ENCODE results near the gene PHACTR4.
"Not testable (repeated sequence)": the region's sequence is repeated elsewhere in the genome, so short reads cannot be mapped to it uniquely, and the experiment has no call there.

Gene PHACTR4

DNA sequence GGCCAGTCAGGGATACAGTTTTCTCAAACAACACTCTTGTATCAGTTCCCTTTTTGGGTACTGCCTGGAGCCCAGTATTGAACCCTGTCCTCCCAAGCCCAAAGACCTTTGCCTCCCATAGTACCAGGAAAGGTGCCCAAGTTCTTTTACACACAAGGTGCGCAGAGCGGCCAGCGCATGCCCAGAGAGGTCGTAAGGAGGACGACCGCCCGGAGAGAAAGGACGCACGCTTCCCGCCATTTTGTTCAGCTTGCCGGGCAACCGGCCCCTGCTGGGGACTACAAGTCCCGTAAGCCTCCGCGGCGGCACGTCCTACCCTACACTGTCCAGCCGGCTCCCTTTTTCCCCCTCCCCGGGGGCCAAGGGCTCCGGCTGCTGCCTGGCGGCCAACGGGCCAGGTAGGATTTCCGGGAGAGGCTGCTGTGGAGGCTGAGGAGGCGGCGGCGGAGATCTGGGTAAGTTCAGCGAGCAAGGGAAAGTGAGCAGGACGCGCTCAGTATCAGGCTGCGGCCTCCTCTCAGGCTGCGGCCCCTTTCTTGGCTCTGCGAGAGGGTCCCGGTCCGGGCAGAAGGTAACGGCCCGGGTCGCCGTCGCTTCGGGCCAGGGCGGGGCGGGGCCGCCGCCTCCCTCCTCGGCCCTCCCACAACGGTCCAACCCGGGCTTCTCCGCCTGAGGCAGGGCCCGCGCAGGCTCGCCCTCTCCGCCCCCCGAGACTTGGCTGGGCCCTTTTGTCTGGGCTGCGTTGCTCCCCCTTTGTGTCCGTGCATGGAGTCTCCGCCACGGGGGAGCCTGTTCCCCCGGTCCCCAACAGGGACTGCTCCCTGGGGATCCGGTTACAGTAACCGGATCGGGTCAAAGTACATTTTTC lies at the start of gene PHACTR4:
TSS of gene PHACTR4 (plus strand) at position 370 of the 868 bp plus-strand sequence. CDS start 37,708 bp downstream, outside the sequence.
- peak; percentile 66 to 71 for DNase-seq (ENCODE audit: low read depth in 2 of 2)

DNA sequence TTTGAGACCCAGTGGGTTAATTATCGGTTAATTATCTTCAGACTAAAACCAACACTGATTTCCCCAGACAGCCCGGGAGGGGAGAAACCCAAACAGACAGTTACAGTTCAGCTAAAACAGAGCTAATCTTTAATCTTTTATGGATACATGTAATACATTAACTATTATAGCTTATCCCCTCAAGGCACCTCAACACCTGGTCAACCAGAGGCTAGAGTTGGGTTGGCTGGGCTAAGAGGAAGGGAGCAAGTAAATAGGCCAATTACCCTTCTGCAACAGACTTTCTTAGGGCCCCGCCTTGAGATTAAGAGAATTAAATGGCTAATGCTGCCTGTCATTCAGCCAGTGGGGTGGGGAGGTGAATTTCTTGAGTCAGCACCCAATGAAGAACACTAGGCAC lies 47.3 kb upstream of the PHACTR4 start:
- DNase-seq (ENCODE audit: low read depth in 2 of 2): no peak

DNA sequence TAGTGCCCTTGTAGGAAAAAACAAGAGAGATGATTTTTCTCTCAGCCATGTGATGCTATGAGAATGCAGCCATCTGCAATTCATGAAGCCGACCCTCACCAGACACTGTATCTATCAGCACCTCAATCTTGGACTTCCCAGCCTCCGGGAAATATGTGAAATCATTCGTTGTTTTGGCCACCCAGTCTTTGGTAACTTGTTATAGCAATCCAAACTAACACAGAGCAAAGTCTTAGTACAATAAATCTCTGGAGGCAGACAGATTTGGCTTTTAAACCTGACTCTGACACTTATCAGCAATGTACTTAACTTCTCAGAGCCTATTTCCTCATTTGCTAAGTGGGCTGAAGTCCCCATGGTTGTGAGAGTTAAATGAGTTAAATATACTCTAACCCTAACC lies 45.8 kb upstream of the PHACTR4 start:
- no peak for DNase-seq (ENCODE audit: low read depth in 2 of 2)

GRCh38 chr1:28326515-28326914 lies 43.0 kb upstream of the PHACTR4 start:
- no peak for DNase-seq (ENCODE audit: low read depth in 2 of 2)

- DNase-seq (ENCODE audit: low read depth in 2 of 2): no peak
These were observed 42.6 kb upstream of the PHACTR4 start for GRCh38 chr1:28326984-28327383.

- not testable (repeated sequence) for DNase-seq (ENCODE audit: low read depth in 2 of 2)
These were observed 42.1 kb upstream of the PHACTR4 start for GRCh38 chr1:28327431-28327830.

DNA sequence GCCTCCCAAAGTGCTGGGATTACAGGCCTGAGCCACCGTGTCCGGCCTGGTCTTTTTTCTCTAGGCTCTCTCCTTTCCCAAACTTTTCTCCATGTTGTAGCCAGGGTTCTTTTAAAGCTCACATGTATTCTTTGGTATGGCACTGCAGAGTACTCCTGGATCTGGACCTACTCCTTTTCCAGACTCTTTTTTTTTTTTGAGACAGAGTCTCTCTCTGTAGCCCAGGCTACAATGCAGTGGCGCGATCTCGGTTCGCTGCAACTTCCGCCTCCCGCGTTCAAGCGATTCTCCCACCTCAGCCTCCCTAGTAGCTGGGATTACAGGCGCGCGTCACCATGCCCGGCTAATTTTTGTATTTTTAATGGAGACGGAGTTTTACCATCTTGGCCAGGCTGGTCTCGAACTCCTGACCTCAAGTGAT lies 41.3 kb upstream of the PHACTR4 start:
- no peak for DNase-seq (ENCODE audit: low read depth in 2 of 2)

- DNase-seq (ENCODE audit: low read depth in 2 of 2): no peak
These were observed 40.0 kb upstream of the PHACTR4 start for GRCh38 chr1:28329395-28330153.

DNA sequence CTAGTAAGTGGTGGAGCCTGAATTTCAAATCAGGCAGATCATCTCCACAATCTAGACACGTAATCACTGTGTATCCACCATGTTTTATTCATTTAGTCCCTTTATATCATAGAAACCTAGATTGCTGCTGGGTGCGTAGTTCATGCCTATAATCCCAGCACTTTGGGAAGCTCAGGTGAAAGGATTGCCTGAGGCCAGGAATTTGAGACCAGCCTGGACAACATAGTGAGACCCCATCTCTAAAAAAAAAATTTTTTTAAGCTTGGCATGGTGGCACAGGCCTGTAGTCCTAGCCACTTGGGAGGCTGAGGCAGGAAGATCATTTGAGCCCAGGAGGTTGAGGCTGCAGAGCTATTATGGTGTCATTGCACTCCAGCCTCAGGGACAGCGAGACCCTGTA lies 30.6 kb upstream of the PHACTR4 start:
- no peak for DNase-seq (ENCODE audit: low read depth in 2 of 2)

- DNase-seq (ENCODE audit: low read depth in 2 of 2): no peak
These were observed 30.0 kb upstream of the PHACTR4 start for GRCh38 chr1:28339551-28339950.

GRCh38 chr1:28340221-28340974 lies 29.1 kb upstream of the PHACTR4 start:
- no peak for DNase-seq (ENCODE audit: low read depth in 2 of 2)

GRCh38 chr1:28341591-28341990 lies 27.9 kb upstream of the PHACTR4 start:
- DNase-seq (ENCODE audit: low read depth in 2 of 2): no peak

DNA sequence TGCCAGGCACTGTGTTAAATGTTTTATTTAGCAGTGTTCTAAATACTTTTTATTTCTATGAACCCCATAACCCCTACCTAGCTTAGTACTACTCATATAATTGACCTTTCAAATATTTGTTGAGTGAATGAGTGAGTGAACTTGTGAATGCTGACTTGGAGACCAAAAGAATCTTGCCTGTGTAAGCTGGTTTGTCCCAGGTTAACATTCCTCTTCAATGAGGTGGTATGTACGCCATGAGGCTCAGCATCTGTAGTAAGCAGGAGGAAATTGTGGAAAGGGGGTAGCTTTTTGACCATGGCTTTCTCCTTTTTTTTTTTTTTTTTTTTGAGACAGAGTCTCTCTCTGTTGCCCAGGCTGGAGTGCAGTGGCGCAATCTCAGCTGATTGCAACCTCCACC lies 26.1 kb upstream of the PHACTR4 start:
- DNase-seq (ENCODE audit: low read depth in 2 of 2): no peak

DNA sequence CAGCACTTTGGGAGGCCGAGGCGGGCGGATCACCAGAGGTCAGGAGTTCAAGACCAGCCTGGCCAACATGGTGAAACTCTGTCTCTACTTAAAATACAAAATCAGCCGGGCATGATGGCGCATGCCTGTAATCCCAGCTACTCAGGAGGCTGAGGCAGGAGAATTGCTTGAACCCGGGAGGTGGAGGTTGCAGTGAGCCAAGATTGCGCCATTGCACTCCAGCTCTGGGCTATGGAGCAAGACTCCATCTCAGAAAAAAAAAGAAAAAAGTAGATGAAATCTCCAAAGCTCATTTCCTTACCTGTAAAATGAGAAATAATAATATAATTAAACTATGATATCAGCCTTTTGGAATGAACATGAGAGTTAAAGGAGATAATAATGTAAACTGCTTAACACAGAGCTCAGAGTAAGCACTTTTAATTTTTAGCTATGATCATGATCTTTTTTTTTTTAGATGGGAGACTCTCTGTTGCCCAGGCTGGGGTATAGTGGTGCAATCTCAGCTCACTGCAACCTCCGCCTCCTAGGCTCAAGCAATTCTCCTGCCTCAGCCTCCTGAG lies 16.2 kb upstream of the PHACTR4 start:
- DNase-seq (ENCODE audit: low read depth in 2 of 2): not testable (repeated sequence)

DNA sequence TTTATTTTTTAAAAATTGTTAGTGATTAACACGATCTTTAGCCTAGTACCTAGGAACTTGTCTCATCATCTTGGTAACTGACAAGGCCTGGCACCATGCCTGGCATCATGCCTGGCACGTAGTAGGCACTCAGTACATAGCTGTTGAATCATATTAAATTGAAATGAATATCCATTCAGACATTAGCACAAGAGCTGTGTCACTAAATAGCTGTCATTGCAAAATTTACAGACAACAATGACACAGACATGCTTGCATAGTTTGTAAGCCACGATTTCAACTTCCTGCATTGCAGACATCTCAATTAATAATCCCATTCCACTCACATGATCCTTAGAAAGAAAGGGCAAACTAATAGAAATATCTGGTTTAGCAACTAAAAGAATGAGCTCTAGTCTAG lies 15.4 kb upstream of the PHACTR4 start:
- no peak for DNase-seq (ENCODE audit: low read depth in 2 of 2)

DNA sequence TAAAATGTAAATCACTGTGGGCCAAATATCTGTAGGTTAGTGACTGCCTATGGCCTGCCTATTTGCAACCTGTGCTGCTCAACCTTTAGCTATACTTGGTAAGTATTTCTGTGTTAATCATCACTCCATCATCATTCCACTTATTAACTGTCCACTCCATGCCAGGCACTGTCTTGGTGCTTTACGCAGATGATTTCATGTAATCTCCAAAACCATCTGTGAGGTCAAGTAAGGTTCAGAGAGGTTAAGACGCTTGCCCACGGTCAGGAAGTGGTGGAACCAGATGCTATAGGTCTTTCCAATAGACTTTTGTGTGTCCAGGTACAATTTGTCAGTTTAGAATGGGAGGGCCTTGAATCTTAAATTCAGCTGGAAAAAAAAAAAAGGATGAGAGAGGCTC lies 10.8 kb upstream of the PHACTR4 start:
- DNase-seq (ENCODE audit: low read depth in 2 of 2): no peak

DNA sequence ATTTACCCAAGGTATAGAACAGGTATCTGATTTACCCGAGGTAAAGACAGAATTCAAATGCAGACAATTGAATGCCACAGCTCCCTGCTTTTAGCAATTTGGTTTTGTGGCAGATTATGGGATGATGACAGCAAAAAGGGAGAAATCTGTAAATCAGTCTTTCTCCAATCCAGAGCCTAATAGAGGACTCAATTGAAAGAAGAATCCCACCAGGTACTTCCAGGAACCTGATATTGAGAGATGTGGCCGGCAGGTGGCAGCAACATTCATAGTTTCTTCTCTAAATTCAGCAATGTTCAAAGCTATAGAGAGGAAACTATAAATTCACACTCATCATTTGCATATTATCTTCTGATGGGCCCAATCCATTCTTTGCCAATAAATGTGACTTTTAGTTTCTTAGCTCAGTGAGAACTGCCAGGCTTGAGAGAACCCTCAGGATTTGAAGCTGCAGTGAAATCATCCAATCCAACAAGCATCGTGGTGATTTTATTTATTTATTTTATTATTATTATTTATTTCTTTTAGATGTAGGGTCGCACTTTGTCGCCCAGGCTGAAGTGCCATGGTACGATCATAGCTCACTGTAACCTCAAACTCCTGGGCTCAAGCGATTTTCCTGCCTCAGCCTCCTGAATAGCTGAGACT lies 9.8 kb upstream of the PHACTR4 start:
- no peak for DNase-seq (ENCODE audit: low read depth in 2 of 2)

- DNase-seq (ENCODE audit: low read depth in 2 of 2): no peak
These were observed 4.7 kb upstream of the PHACTR4 start for GRCh38 chr1:28364888-28365287.

DNA sequence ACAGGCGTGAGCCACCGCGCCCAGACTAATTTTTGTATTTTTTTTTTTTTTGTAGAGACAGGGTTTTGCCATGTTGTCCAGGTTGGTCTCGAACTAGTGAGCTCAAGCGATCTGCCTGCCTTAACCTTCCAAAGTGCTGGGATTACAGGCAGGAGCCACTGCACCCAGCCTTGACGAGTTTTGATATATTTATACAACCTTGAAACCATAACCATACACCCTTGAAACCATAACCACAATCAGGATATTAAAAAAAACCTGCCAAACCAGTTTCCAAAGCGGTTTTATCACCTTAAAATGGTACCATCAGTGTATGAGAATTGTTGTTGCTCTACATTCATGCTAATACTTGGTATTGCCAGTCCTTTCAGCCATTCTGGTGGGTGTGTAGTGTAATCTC lies 3.7 kb upstream of the PHACTR4 start:
- no peak for DNase-seq (ENCODE audit: low read depth in 2 of 2)

DNA sequence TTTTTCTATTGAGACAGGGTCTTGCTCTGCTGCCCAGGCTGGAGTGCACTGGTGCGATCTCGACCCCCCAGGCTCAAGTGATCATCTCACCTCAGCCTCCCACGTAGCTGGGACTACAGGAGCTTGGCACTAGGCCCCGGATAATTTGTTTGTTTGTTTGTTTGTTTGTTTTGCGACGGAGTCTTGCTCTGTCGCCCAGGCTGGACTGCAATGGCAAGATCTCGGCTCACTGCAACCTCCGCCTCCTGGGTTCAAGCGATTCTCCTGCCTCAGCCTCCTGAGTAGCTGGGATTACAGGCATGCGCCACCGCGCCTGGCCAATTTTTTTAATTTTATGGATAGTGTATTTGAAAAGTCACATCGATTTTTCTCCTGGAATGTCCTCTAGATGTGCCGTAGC lies 932 bp upstream of the PHACTR4 start:
- not testable (repeated sequence) for DNase-seq (ENCODE audit: low read depth in 2 of 2)

DNA sequence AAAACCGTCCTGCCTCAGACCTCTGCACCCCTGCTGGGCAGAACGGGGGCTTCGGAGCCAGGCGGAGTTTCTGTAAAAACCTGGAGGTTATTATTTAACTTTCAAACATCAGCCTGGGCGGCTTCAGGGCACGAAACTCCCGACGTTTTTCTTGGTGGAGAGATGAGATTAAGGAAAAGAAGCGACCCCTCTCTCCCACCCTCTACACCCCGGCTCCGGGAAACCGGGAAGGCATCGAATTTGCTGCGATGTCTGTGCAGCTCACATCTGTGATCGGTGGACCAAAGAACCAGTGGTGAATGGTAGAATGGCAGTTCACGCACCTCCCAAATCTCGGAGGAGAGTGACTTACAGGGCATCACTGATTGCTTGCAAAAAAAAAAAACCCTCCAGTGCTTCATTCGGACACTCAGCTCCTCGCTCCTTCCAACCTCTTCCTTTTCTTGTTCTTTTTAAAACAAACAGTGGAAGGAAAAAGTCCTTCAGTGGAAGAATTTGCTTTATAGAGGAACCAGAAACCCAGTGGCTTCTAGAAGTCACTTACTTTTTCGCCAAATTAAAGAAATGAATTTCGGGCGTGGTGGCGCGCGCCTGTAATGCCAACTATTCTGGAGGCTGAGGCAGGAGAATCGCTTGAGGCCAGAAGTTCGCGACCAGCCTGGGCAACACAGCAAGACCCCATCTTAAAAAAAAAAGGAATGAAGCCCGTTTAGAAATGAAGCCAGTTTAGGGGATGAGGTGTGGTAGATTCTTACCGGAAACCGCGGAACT lies 884 bp downstream of the PHACTR4 start:
- no peak for DNase-seq (ENCODE audit: low read depth in 2 of 2)

All from fibroblast of skin of left biceps (primary cell).